ENCODE data around the gene HYCC2. TPM values are rescaled to one million over a fixed set of nuclear protein-coding genes. Genes with fewer than 3 reads are reported as not detected.

HYCC2 gene
- total and polyA plus RNA-seq, 3 donors from 2014 or later: 10.7 to 27.9 (median 26.8) TPM

DNA sequence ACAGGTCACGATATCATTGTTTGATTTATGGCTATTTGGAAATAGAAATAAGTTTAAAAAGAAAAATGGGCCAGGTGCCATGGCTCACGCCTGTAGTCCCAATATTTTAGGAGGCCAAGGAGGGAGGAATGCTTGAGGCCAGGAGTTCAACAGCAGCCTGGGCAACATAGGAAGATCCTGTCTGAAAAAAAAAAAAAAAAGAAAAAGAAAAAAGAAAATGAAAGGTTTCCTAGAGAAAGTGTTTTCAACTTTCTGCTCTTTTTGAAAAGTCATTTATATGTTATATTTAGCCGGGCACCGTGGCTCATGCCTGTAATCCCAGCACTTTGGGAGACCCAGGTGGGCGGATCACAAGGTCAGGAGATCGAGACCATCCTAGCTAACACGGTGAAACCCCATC, 3.5 kb upstream of the HYCC2 start:
- no peak for TF ChIP-seq POLR2A (IDR thresholded peaks at IDR 0.05)
- TF ChIP-seq, protein P1, sequence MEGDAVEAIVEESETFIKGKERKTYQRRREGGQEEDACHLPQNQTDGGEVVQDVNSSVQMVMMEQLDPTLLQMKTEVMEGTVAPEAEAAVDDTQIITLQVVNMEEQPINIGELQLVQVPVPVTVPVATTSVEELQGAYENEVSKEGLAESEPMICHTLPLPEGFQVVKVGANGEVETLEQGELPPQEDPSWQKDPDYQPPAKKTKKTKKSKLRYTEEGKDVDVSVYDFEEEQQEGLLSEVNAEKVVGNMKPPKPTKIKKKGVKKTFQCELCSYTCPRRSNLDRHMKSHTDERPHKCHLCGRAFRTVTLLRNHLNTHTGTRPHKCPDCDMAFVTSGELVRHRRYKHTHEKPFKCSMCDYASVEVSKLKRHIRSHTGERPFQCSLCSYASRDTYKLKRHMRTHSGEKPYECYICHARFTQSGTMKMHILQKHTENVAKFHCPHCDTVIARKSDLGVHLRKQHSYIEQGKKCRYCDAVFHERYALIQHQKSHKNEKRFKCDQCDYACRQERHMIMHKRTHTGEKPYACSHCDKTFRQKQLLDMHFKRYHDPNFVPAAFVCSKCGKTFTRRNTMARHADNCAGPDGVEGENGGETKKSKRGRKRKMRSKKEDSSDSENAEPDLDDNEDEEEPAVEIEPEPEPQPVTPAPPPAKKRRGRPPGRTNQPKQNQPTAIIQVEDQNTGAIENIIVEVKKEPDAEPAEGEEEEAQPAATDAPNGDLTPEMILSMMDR (IDR thresholded peaks at IDR 0.05): no peak
- Histone ChIP-seq H3K9me3 (no peaks in the 10 kb centered on the region), H3K4me3 (no peak overlapping the region), H3K27ac (no peak overlapping the region), H3K4me1 (peaks cover 13% of the 10 kb centered on the region), H3K36me3 (ENCODE audit: low read depth, missing control alignments) (no peaks in the 10 kb centered on the region), H3K27me3 (no peaks in the 10 kb centered on the region)
- intact Hi-C loops (cut with DNase I; ENCODE audit: low total_unique reads): loop anchor here (5.0 kb wide), 1 partner anchor 37 kb away; no protein-coding TSS in a partner anchor
- no peak for DNase-seq
- 90 to 94% methylated on average over 7 of the region's 7 CpGs for WGBS, 2 donors

DNA sequence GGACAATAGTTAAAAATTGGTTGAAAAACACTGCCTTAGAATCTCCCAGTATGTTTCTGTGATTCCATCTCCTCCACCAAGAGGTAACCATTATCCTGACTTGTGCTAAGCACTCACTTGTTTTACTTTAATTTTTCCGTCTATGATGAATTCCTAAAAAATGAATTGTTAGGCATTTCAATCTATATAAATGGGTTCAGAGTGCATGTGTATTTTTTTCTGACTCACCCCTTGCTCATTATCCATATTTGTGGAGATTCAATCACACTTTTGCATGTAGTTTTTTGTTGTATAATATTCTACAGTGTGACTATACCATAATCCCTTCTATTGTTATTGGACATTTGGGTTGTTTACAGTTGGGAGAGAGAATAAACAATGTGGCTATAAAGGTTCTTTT, 1.6 kb upstream of the HYCC2 start:
- H3K4me3 ChIP-seq: no peak overlapping the region
- no peak for DNase-seq
- no peaks in the 10 kb centered on the region for H3K27me3 ChIP-seq
- H3K36me3 ChIP-seq (ENCODE audit: low read depth, missing control alignments): no peaks in the 10 kb centered on the region
- no peaks in the 10 kb centered on the region for H3K9me3 ChIP-seq
- intact Hi-C loops (cut with DNase I; ENCODE audit: low total_unique reads): no loop called here
- H3K27ac ChIP-seq: no peak overlapping the region
- H3K4me1 ChIP-seq: peaks cover 13% of the 10 kb centered on the region
- TF ChIP-seq POLR2A (IDR thresholded peaks at IDR 0.05): no peak
- TF ChIP-seq, protein P1 (IDR thresholded peaks at IDR 0.05): no peak
- WGBS, 2 donors: 52 to 80% methylated on average over 1 of the region's 1 CpG

DNA sequence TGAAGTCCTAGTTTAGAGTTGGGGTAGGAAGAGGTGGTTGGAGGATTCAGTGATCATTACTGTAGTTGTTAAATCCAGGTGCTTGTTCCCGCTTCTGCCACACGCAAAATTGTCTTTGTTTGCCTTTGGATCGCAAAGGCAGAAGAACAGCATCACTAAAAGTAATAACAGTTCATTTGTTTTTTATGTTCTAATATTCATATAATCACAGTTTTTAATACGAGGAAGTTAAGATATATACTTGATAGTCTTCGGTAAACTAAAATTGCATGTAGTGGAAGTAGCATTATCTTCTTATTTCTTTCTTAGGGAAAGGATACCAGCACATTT, 695 bp upstream of the HYCC2 start:
- intact Hi-C loops (cut with DNase I; ENCODE audit: low total_unique reads): no loop called here

DNA sequence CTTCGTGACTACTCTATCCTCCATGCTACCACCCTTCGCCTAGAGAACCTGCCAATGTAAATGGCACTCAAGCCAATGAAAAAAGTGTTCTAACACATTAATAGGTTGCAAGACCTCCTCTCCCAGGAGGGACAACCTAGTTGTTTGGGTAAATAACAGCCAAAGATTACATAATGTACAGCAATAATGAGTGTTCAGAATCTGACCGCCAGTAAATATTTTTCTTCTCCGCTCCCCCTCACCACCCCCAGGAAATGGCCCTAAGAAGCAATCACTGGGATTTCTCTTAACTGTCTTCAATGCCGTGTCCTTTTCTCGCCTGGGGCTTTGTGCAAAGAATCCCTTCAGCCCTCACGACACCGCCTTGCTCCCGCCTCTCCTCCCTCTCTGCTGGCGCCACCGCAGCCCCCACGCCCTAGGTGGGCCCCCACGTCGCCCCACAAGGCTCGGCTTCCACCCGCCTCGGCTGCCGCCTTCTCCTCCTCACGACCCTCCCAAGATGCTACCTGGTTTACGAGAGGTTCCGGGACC, 458 bp downstream of the HYCC2 start:
- intact Hi-C loops (cut with DNase I; ENCODE audit: low total_unique reads): no loop called here
- no peaks in the 10 kb centered on the region for H3K9me3 ChIP-seq
- peaks cover 13% of the 10 kb centered on the region for H3K4me1 ChIP-seq

More for the DNA sequence above, 695 bp upstream of the HYCC2 start:
- Histone ChIP-seq H3K4me1 (peaks cover 13% of the 10 kb centered on the region), H3K27ac (peak overlapping the region; percentile 80 to 92), H3K9me3 (no peaks in the 10 kb centered on the region), H3K27me3 (no peaks in the 10 kb centered on the region), H3K36me3 (ENCODE audit: low read depth, missing control alignments) (no peaks in the 10 kb centered on the region), H3K4me3 (peak overlapping the region; percentile 88 to 95)
- 0 to 1% methylated on average over 5 of the region's 5 CpGs for WGBS, 2 donors
- no peak for TF ChIP-seq POLR2A (IDR thresholded peaks at IDR 0.05)
- TF ChIP-seq, protein P1 (IDR thresholded peaks at IDR 0.05): no peak
- DNase-seq: no peak

More for the DNA sequence above, 458 bp downstream of the HYCC2 start:
- H3K27me3 ChIP-seq: no peaks in the 10 kb centered on the region
- TF ChIP-seq, protein P1 (IDR thresholded peaks at IDR 0.05): no peak
- TF ChIP-seq POLR2A (IDR thresholded peaks at IDR 0.05): no peak
- no peak for DNase-seq
- peak overlapping the region; percentile 80 to 92 for H3K27ac ChIP-seq
- WGBS, 2 donors: 0% methylated on average over 11 to 21 of the region's 21 CpGs
- peak overlapping the region; percentile 88 to 95 for H3K4me3 ChIP-seq
- H3K36me3 ChIP-seq (ENCODE audit: low read depth, missing control alignments): no peaks in the 10 kb centered on the region
